Renal cortex interstitium (tissue), 3 donors: Measurements from ENCODE around the gene ZNF800. TPM values are rescaled to one million over a fixed set of nuclear protein-coding genes. Genes with fewer than 3 reads are reported as not detected.

Experiments
- polyA plus RNA-seq, 3 donors: library from polyadenylated mRNA; unstranded; fragments of 120-200 nt; gene quantifications; one replicate each; pipeline ENCODE4 v1.2.1, GENCODE V29; 2013; ENCODE audit not compliant: insufficient read length in 3 of 3

Gene ZNF800
- polyA plus RNA-seq, 3 donors, result 17.6 to 23.1 (median 21.9) TPM

Other genes with a start within 250 kb of the ZNF800 start
- 1 to 10 TPM; 8.1 to 9.4 (median 8.7) TPM for gene GRM8, start 139.8 kb downstream of the ZNF800 start, polyA plus RNA-seq
- 10 to 100 TPM; 14.6 to 16.0 (median 14.8) TPM for gene GCC1, start 192.9 kb upstream of the ZNF800 start, polyA plus RNA-seq
- gene ARF5, start 195.7 kb upstream of the ZNF800 start, polyA plus RNA-seq, result 100 to 1,000 TPM; 178 to 227 (median 188) TPM
- 1 to 10 TPM in 1 of 3 donors, under 1 TPM in 2; 0.33 to 1.0 (median 0.49) TPM for gene FSCN3, start 201.0 kb upstream of the ZNF800 start, polyA plus RNA-seq
- gene PAX4, start 225.4 kb upstream of the ZNF800 start, polyA plus RNA-seq, result not detected